IMR-90 (cell line): ENCODE results near the gene CEP63. TPM values are rescaled to one million over a fixed set of nuclear protein-coding genes. Genes with fewer than 3 reads are reported as not detected.
"Not testable (repeated sequence)": the region's sequence is repeated elsewhere in the genome, so short reads cannot be mapped to it uniquely, and the experiment has no call there.

Experiments used
- ATAC-seq: fragments of 200-7000 bp; cut with Tn5 transposase; 2 replicates; pipeline ENCODE4 v1.9.1; 2020; ENCODE audit warnings: low read depth, mild to moderate bottlenecking, moderate library complexity
- BruUV-seq: library from RNA; stranded (reverse); fragments of 400-500 nt; replicated peaks from 2 replicates; lab custom pipeline; 2021; lab: Mats Ljungman, UMichigan
- CTCF ChIA-PET: fragments of 300-600 bp; formaldehyde crosslinking; extraction: SDS; loops from one replicate; lab custom pipeline; 2021; ENCODE audit warnings: antibody characterized with exemption; lab: Yijun Ruan, JAX
- POLR2A ChIA-PET: fragments of 300-600 bp; sonication (Branson Sonifier 250); formaldehyde crosslinking; loops from one replicate; lab custom pipeline; 2022; ENCODE audit warnings: antibody characterized with exemption; ENCODE audit not compliant: unreplicated experiment; lab: Charles Lee
- DNase-seq: peaks from one replicate; pipeline ENCODE4 v3.0.0; 2013
- H2AFZ ChIP-seq: replicated peaks from 2 replicates; pipeline ENCODE3; 2013; ENCODE audit warnings: low read length, mild to moderate bottlenecking; ENCODE audit not compliant: poor library complexity
- H2AK5ac ChIP-seq: 2 replicates; pipeline ENCODE4 v1.6.1; 2013; ENCODE audit warnings: low read depth, low read length, inconsistent platforms
- H2AK9ac ChIP-seq: replicated peaks from 2 replicates; pipeline ENCODE3; 2013; ENCODE audit warnings: mild to moderate bottlenecking, low read depth, low read length, moderate library complexity; ENCODE audit not compliant: poor library complexity
- H2BK120ac ChIP-seq: 2 replicates; pipeline ENCODE4 v1.6.1; 2013; ENCODE audit warnings: low read depth, low read length, inconsistent platforms
- H2BK15ac ChIP-seq: 3 replicates; pipeline ENCODE4 v1.6.1; 2013; ENCODE audit warnings: low read depth, low read length, inconsistent platforms
- H2BK20ac ChIP-seq: 2 replicates; pipeline ENCODE4 v1.6.1; 2013; ENCODE audit warnings: low read depth, mild to moderate bottlenecking, inconsistent platforms, low read length, moderate library complexity
- H2BK5ac ChIP-seq: 2 replicates; pipeline ENCODE4 v1.6.1; 2013; ENCODE audit warnings: mild to moderate bottlenecking, low read depth, low read length, inconsistent platforms; ENCODE audit not compliant: poor library complexity, severe bottlenecking
- H3K14ac ChIP-seq: replicated peaks from 2 replicates; pipeline ENCODE4 v1.6.1; 2013; ENCODE audit warnings: low read depth, low read length, inconsistent platforms
- H3K18ac ChIP-seq: 2 replicates; pipeline ENCODE4 v1.6.1; 2013; ENCODE audit warnings: low read depth, low read length, control low read depth
- H3K23ac ChIP-seq: 2 replicates; pipeline ENCODE4 v1.6.1; 2013; ENCODE audit warnings: low read depth, low read length, inconsistent platforms
- H3K27ac ChIP-seq: 2 replicates; pipeline ENCODE4 v1.5.1; 2013; ENCODE audit warnings: mild to moderate bottlenecking, control low read depth, low read length; ENCODE audit not compliant: insufficient read depth
- H3K27me3 ChIP-seq: 2 replicates; pipeline ENCODE4 v1.6.1; 2013; ENCODE audit warnings: low read length; ENCODE audit not compliant: control insufficient read depth, insufficient read depth
- H3K36me3 ChIP-seq: 2 replicates; pipeline ENCODE4 v1.6.1; 2013; ENCODE audit warnings: low read length, mixed read lengths; ENCODE audit not compliant: control insufficient read depth, insufficient read depth
- H3K4ac ChIP-seq: 2 replicates; pipeline ENCODE4 v1.6.1; 2013; ENCODE audit warnings: low read depth, low read length, inconsistent platforms
- H3K4me1 ChIP-seq: 2 replicates; pipeline ENCODE4 v1.6.1; 2013; ENCODE audit warnings: low read length, mixed read lengths; ENCODE audit not compliant: control insufficient read depth, insufficient read depth
- H3K4me2 ChIP-seq: 2 replicates; pipeline ENCODE4 v1.6.1; 2013; ENCODE audit warnings: low read depth, mild to moderate bottlenecking, control low read depth, low read length, moderate library complexity
- H3K4me3 ChIP-seq: 2 replicates; pipeline ENCODE4 v1.5.1; 2013; ENCODE audit warnings: low read depth, mild to moderate bottlenecking, control low read depth, low read length, moderate library complexity; ENCODE audit not compliant: insufficient read depth
- H3K56ac ChIP-seq: 2 replicates; pipeline ENCODE4 v1.6.1; 2013; ENCODE audit warnings: low read length, inconsistent platforms; ENCODE audit not compliant: insufficient read depth; ENCODE audit errors: extremely low read depth
- H3K79me1 ChIP-seq, 2 experiments: 2 replicates each; pipeline ENCODE4 v1.6.1; 2013; ENCODE audit warnings: low read length in 2 of 2, inconsistent platforms in 1 of 2, low read depth in 1 of 2
- H3K9ac ChIP-seq: 2 replicates; pipeline ENCODE4 v1.6.1; 2013; ENCODE audit warnings: low read depth, low read length, control low read depth
- H3K9me1 ChIP-seq: 2 replicates; pipeline ENCODE4 v1.6.1; 2013; ENCODE audit warnings: low read length, inconsistent platforms; ENCODE audit not compliant: insufficient read depth
- H3K9me3 ChIP-seq: 2 replicates; pipeline ENCODE4 v1.6.1; 2013; ENCODE audit warnings: low read length; ENCODE audit not compliant: control insufficient read depth, insufficient read depth
- H4K20me1 ChIP-seq: 2 replicates; pipeline ENCODE4 v1.6.1; 2013; ENCODE audit warnings: low read length, inconsistent platforms; ENCODE audit not compliant: insufficient read depth
- H4K5ac ChIP-seq: 2 replicates; pipeline ENCODE4 v1.6.1; 2013; ENCODE audit warnings: mild to moderate bottlenecking, low read depth, low read length, control low read depth
- H4K8ac ChIP-seq, 2 experiments: 2 replicates each; pipeline ENCODE4 v1.6.1; 2013; ENCODE audit warnings: low read depth in 2 of 2, low read length in 2 of 2, control low read depth in 1 of 2, inconsistent platforms in 1 of 2
- H4K91ac ChIP-seq: 2 replicates; pipeline ENCODE4 v1.6.1; 2013; ENCODE audit warnings: low read depth, low read length, inconsistent platforms; ENCODE audit not compliant: insufficient read depth
- WGBS, 2 experiments: methylation state at CpG; one replicate each; pipeline versions ENCODE4 v1.1.5 to v1.1.7; 2013; ENCODE audit warnings: missing lambda C conversion rate in 2 of 2; ENCODE audit not compliant: insufficient read length in 1 of 2; ENCODE audit errors: extremely low coverage in 2 of 2; 5-methylcytosine and 5-hydroxymethylcytosine counted together
- dilution Hi-C: fragments of 300-500 bp; cut with HindIII; formaldehyde crosslinking; loops from one replicate; pipeline ENCODE4 v1.14.3; 2018; ENCODE audit warnings: low sequenced_read_pairs; ENCODE audit not compliant: unreplicated experiment
- in situ Hi-C: fragments of 300-500 bp; cut with MboI; formaldehyde crosslinking; loops from 3 replicates; pipeline ENCODE4 v1.14.3; 2019; ENCODE audit warnings: low sequenced_read_pairs, inconsistent platforms, mixed read lengths
- intact Hi-C: fragments of 100-400 bp; cut with micrococcal nuclease; formaldehyde crosslinking; loops from 2 replicates; pipeline ENCODE4 v1.10.0; 2022
- polyA plus RNA-seq, 3 experiments: library from polyadenylated mRNA; depleted of rRNA; stranded (reverse); fragments of >200 nt; gene quantifications; 2 replicates each; pipeline ENCODE4 v1.2.3, GENCODE V29; 2012; ENCODE audit warnings: low replicate concordance in 1 of 3
- total RNA-seq: library from RNA; depleted of rRNA; stranded (reverse); fragments of >200 nt; gene quantifications from 2 replicates; pipeline ENCODE4 v1.2.3, GENCODE V29; 2012

The CEP63 gene
- total and polyA plus RNA-seq, 2 of the 4 experiments (the other 2 are of a cell fraction): 6.5 to 9.1 TPM

GRCh38 chr3:134544783-134545182 lies 58.9 kb downstream of the CEP63 start:
- ATAC-seq, H3K14ac ChIP-seq, in situ Hi-C loops, POLR2A ChIA-PET, H3K27ac ChIP-seq, H3K4me1 ChIP-seq, BruUV-seq, H3K23ac ChIP-seq, H3K56ac ChIP-seq, intact Hi-C loops, H2AK5ac ChIP-seq, H2BK120ac ChIP-seq, CTCF ChIA-PET, H3K18ac ChIP-seq, H2BK15ac ChIP-seq, H3K9ac ChIP-seq, H4K91ac ChIP-seq, DNase-seq, H3K36me3 ChIP-seq, H4K20me1 ChIP-seq, H2AK9ac ChIP-seq, H3K9me1 ChIP-seq, H4K5ac ChIP-seq, H2BK20ac ChIP-seq, H3K27me3 ChIP-seq, dilution Hi-C loops, H2BK5ac ChIP-seq, H3K9me3 ChIP-seq, H3K4me2 ChIP-seq, H3K79me1 ChIP-seq, H4K8ac ChIP-seq, H2AFZ ChIP-seq, H3K4ac ChIP-seq, H3K4me3 ChIP-seq: not testable (repeated sequence)
- 95% methylated on average over 8 of the region's 12 CpGs; no CpG with 5 or more reads in 1 of the 2 experiments for WGBS, 2 experiments
